OCI-LY1 (cell line): Measurements from ENCODE around the gene SP3.

Experiments used
- EZH2 ChIP-seq: fragments of 200-600 bp; sonication (generic), shearing (Covaris generic); IDR thresholded peaks from 2 replicates; pipeline ENCODE4 v1.8.0; 2017; ENCODE audit warnings: borderline replicate concordance, mixed run types, mild to moderate bottlenecking, antibody characterized with exemption, low read length, moderate library complexity, mixed read lengths
- TF ChIP-seq, protein P1 (sequence below): fragments of 200-600 bp; sonication (generic), shearing (Covaris generic); IDR thresholded peaks from 2 replicates; pipeline ENCODE4 v1.5.1; 2017; ENCODE audit warnings: mild to moderate bottlenecking, antibody characterized with exemption, low read length, moderate library complexity, mixed read lengths

- no peak for TF ChIP-seq EZH2
- TF ChIP-seq, protein P1, sequence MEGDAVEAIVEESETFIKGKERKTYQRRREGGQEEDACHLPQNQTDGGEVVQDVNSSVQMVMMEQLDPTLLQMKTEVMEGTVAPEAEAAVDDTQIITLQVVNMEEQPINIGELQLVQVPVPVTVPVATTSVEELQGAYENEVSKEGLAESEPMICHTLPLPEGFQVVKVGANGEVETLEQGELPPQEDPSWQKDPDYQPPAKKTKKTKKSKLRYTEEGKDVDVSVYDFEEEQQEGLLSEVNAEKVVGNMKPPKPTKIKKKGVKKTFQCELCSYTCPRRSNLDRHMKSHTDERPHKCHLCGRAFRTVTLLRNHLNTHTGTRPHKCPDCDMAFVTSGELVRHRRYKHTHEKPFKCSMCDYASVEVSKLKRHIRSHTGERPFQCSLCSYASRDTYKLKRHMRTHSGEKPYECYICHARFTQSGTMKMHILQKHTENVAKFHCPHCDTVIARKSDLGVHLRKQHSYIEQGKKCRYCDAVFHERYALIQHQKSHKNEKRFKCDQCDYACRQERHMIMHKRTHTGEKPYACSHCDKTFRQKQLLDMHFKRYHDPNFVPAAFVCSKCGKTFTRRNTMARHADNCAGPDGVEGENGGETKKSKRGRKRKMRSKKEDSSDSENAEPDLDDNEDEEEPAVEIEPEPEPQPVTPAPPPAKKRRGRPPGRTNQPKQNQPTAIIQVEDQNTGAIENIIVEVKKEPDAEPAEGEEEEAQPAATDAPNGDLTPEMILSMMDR, result no peak
Observed at GRCh38 chr2:173860082-173860481, 105.1 kb downstream of the SP3 start.
